Endodermal cell (in vitro differentiated cells): Measurements from ENCODE around the gene CRTC1. TPM values are rescaled to one million over a fixed set of nuclear protein-coding genes. Genes with fewer than 3 reads are reported as not detected.

Source experiments
- DNase-seq: peaks from one replicate; pipeline ENCODE4 v3.0.0-alpha.2; 2017
- H3K27ac ChIP-seq: 2 replicates; pipeline ENCODE4 v1.5.1; 2013; ENCODE audit warnings: mild to moderate bottlenecking, low read depth, low read length, moderate library complexity
- H3K27me3 ChIP-seq: 2 replicates; pipeline ENCODE4 v1.6.1; 2013; ENCODE audit warnings: mild to moderate bottlenecking, low read length, moderate library complexity; ENCODE audit not compliant: insufficient read depth, control insufficient read depth, poor library complexity, severe bottlenecking
- H3K36me3 ChIP-seq: 2 replicates; pipeline ENCODE4 v1.7.0; 2013; ENCODE audit warnings: mild to moderate bottlenecking, low read length, moderate library complexity; ENCODE audit not compliant: control insufficient read depth, insufficient read depth
- H3K4me1 ChIP-seq: one replicate; pipeline ENCODE4 v1.7.0; 2013; ENCODE audit warnings: low read length; ENCODE audit not compliant: control insufficient read depth, insufficient read depth
- H3K4me3 ChIP-seq: 2 replicates; pipeline ENCODE4 v1.5.1; 2013; ENCODE audit warnings: mild to moderate bottlenecking, low read length, moderate library complexity
- H3K9ac ChIP-seq: 2 replicates; pipeline ENCODE4 v1.6.1; 2013; ENCODE audit warnings: mild to moderate bottlenecking, low read length, moderate library complexity; ENCODE audit not compliant: poor library complexity, severe bottlenecking; ENCODE audit errors: extremely low read depth
- H3K9me3 ChIP-seq: 2 replicates; pipeline ENCODE4 v1.6.1; 2013; ENCODE audit warnings: mild to moderate bottlenecking, low read length, moderate library complexity; ENCODE audit not compliant: control insufficient read depth
- H3K27ac Mint-ChIP-seq: 2 replicates; pipeline ENCODE4 v1.8.0; 2020; ENCODE audit warnings: mixed read lengths
- H3K27me3 Mint-ChIP-seq: 2 replicates; pipeline ENCODE4 v1.8.0; 2021; ENCODE audit warnings: mild to moderate bottlenecking, mixed read lengths; ENCODE audit not compliant: insufficient read depth
- H3K36me3 Mint-ChIP-seq: 2 replicates; pipeline ENCODE4 v1.8.0; 2020; ENCODE audit warnings: low read depth, mixed read lengths
- H3K4me1 Mint-ChIP-seq: 2 replicates; pipeline ENCODE4 v1.8.0; 2020; ENCODE audit warnings: mixed read lengths
- H3K4me3 Mint-ChIP-seq: 2 replicates; pipeline ENCODE4 v1.8.0; 2020; ENCODE audit warnings: mild to moderate bottlenecking, moderate library complexity, mixed read lengths
- H3K9me3 Mint-ChIP-seq: 2 replicates; pipeline ENCODE4 v1.8.0; 2020; ENCODE audit warnings: mild to moderate bottlenecking, mixed read lengths
- WGBS, 2 experiments: methylation state at CpG; one replicate each; pipeline versions ENCODE4 v1.1.5 to v1.1.7; 2013; ENCODE audit warnings: missing lambda C conversion rate in 2 of 2, mixed read lengths in 1 of 2; ENCODE audit not compliant: insufficient coverage in 1 of 2, insufficient read length in 1 of 2; 5-methylcytosine and 5-hydroxymethylcytosine counted together
- total RNA-seq, 2 donors: library from RNA; stranded (reverse); fragmentation: NEBNext Ultra II Directional in 1 of 2; extraction: Animal tissue kit (Norgen Biotek cat#: 25700) in 1 of 2; gene quantifications; 2 replicates in 1 of 2; 3 replicates in 1 of 2; pipeline ENCODE4 v1.2.1, GENCODE V29; 2021
- TF ChIP-seq, protein P1 (sequence below): fragments of 200-600 bp; sonication (generic); conservative IDR thresholded peaks from 2 replicates; pipeline ENCODE4 v1.5.0; 2021; ENCODE audit warnings: antibody characterized with exemption, mild to moderate bottlenecking

Gene CRTC1
- total RNA-seq, 2 donors from 2014 or later, result 26.6 to 29.7 TPM

DNA sequence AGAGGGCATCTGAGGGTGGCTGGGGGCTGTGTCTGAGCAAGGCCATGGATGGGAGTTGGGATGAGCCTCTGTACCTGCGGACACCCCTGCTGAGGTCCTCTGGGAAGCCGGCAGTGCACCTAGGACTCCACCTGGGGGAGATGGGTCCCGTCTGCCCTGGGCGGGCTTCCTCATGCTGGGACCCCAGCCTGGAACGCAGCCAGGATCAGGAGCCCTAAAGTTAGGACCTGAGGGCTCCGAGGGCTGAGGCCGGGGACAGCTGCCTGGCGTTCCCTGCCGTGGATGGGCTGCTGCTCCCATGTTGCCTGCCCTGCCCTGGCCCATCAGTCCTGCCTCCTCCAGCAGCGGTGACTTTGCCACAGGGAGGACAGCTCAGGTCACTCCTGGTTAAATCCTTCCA is 26.1 kb downstream of the CRTC1 start:
- TF ChIP-seq, protein P1, sequence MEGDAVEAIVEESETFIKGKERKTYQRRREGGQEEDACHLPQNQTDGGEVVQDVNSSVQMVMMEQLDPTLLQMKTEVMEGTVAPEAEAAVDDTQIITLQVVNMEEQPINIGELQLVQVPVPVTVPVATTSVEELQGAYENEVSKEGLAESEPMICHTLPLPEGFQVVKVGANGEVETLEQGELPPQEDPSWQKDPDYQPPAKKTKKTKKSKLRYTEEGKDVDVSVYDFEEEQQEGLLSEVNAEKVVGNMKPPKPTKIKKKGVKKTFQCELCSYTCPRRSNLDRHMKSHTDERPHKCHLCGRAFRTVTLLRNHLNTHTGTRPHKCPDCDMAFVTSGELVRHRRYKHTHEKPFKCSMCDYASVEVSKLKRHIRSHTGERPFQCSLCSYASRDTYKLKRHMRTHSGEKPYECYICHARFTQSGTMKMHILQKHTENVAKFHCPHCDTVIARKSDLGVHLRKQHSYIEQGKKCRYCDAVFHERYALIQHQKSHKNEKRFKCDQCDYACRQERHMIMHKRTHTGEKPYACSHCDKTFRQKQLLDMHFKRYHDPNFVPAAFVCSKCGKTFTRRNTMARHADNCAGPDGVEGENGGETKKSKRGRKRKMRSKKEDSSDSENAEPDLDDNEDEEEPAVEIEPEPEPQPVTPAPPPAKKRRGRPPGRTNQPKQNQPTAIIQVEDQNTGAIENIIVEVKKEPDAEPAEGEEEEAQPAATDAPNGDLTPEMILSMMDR, result no peak
- H3K4me1 ChIP-seq, result no peaks in the 10 kb centered on the region
- H3K27me3 ChIP-seq, result no peaks in the 10 kb centered on the region
- no peaks in the 10 kb centered on the region for H3K27me3 Mint-ChIP-seq
- H3K9ac ChIP-seq, result no peak overlapping the region
- WGBS, 2 experiments, result 94 to 98% methylated on average over 8 to 10 of the region's 10 CpGs
- peaks cover 3% of the 10 kb centered on the region for H3K36me3 Mint-ChIP-seq
- H3K27ac Mint-ChIP-seq, result no peak overlapping the region
- no peaks in the 10 kb centered on the region for H3K9me3 ChIP-seq
- no peaks in the 10 kb centered on the region for H3K36me3 ChIP-seq
- H3K9me3 Mint-ChIP-seq, result no peaks in the 10 kb centered on the region
- no peak overlapping the region for H3K4me3 Mint-ChIP-seq
- H3K4me1 Mint-ChIP-seq, result no peaks in the 10 kb centered on the region
- no peak for DNase-seq
- H3K27ac ChIP-seq, result no peak overlapping the region
- no peak overlapping the region for H3K4me3 ChIP-seq

GRCh38 chr19:18710186-18710585 is 26.7 kb downstream of the CRTC1 start:
- H3K9me3 ChIP-seq, result no peaks in the 10 kb centered on the region
- Mint-ChIP-seq H3K27ac (peak overlapping the region; percentile 44), H3K4me3 (no peak overlapping the region), H3K36me3 (peaks cover 5% of the 10 kb centered on the region), H3K9me3 (no peaks in the 10 kb centered on the region), H3K4me1 (no peaks in the 10 kb centered on the region), H3K27me3 (no peaks in the 10 kb centered on the region)
- no peak overlapping the region for H3K4me3 ChIP-seq
- H3K4me1 ChIP-seq, result no peaks in the 10 kb centered on the region
- WGBS, 2 experiments, result 95 to 100% methylated on average over 2 to 10 of the region's 11 CpGs
- no peak for DNase-seq
- no peaks in the 10 kb centered on the region for H3K36me3 ChIP-seq
- no peaks in the 10 kb centered on the region for H3K27me3 ChIP-seq
- TF ChIP-seq, protein P1, result no peak
- H3K9ac ChIP-seq, result no peak overlapping the region
- no peak overlapping the region for H3K27ac ChIP-seq

GRCh38 chr19:18710996-18711751 is 27.7 kb downstream of the CRTC1 start:
- WGBS, 2 experiments, result 94 to 96% methylated on average over 18 to 28 of the region's 28 CpGs
- no peaks in the 10 kb centered on the region for H3K4me1 ChIP-seq

More at GRCh38 chr19:18710996-18711751, 27.7 kb downstream of the CRTC1 start:
- H3K27me3 Mint-ChIP-seq, result no peaks in the 10 kb centered on the region
- no peak overlapping the region for H3K4me3 ChIP-seq
- H3K9me3 Mint-ChIP-seq, result no peaks in the 10 kb centered on the region
- H3K36me3 ChIP-seq, result no peaks in the 10 kb centered on the region
- no peak overlapping the region for H3K27ac ChIP-seq
- H3K9me3 ChIP-seq, result no peaks in the 10 kb centered on the region
- no peak overlapping the region for H3K4me3 Mint-ChIP-seq
- H3K27me3 ChIP-seq, result no peaks in the 10 kb centered on the region
- H3K27ac Mint-ChIP-seq, result no peak overlapping the region
- DNase-seq, result no peak
- peaks cover 5% of the 10 kb centered on the region for H3K36me3 Mint-ChIP-seq
- TF ChIP-seq, protein P1, result no peak
- no peak overlapping the region for H3K9ac ChIP-seq
- H3K4me1 Mint-ChIP-seq, result no peaks in the 10 kb centered on the region
